Measurements from ENCODE around the gene PSMB9. TPM values are rescaled to one million over a fixed set of nuclear protein-coding genes. Genes with fewer than 3 reads are reported as not detected.

PSMB9 gene
- total and polyA plus RNA-seq, 3 experiments from 2014 or later = 245 to 597 (median 255) TPM

DNA sequence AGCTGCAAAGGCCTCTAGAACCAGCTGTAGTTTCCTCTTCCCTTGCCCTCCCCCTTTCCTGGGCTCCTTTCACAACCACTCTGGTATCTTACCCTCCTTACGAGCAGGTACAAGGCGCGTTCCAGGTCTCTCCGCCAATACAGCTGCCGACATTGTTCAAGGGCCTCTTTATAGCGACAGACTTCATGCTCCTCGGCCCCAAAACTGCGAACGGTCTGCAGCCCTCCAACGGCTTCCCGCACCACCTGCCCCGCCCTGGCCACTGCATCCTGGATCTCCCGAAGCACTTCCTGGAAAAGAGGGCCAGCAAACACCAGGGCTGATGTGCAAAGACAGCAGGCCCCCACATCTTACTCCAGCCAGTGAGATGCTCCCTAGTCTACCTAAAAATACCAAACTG is 21.5 kb upstream of the PSMB9 start:
- no peaks in the 10 kb centered on the region for H3K27me3 ChIP-seq (ENCODE audit: insufficient read depth, low read length, poor library complexity, severe bottlenecking)
- peaks cover 72% of the 10 kb centered on the region for H3K36me3 ChIP-seq (ENCODE audit: insufficient read depth, low read length)
- no peak overlapping the region for H3K4me3 ChIP-seq (ENCODE audit: low read length)
- peak overlapping the region in 4 of 8 donors; percentile 9 to 96 (median 21) for H3K27ac Mint-ChIP-seq
- H3K4me1 Mint-ChIP-seq = peaks cover 53 to 67% (median 55%) of the 10 kb centered on the region in 3 donors
- no peak for DNase-seq
- H3K4me3 Mint-ChIP-seq = no peak overlapping the region
- ChIA-PET POLR2A (no interaction called here), CTCF (interaction anchor here (3.2 kb wide), 1 partner anchor 36 kb away, joined by 16 read pairs; no protein-coding TSS in a partner anchor)
- peaks cover 29% of the 10 kb centered on the region for H3K4me1 ChIP-seq (ENCODE audit: insufficient read depth, low read length)
- H3K36me3 Mint-ChIP-seq = peaks cover 18 to 99% (median 29%) of the 10 kb centered on the region in 3 donors
- H3K27me3 Mint-ChIP-seq = no peaks in the 10 kb centered on the region
- H3K9me3 ChIP-seq (ENCODE audit: low read length) = no peaks in the 10 kb centered on the region
- H3K9me3 Mint-ChIP-seq = no peaks in the 10 kb centered on the region
- H3K27ac ChIP-seq (ENCODE audit: low read depth, low read length) = no peak overlapping the region

DNA sequence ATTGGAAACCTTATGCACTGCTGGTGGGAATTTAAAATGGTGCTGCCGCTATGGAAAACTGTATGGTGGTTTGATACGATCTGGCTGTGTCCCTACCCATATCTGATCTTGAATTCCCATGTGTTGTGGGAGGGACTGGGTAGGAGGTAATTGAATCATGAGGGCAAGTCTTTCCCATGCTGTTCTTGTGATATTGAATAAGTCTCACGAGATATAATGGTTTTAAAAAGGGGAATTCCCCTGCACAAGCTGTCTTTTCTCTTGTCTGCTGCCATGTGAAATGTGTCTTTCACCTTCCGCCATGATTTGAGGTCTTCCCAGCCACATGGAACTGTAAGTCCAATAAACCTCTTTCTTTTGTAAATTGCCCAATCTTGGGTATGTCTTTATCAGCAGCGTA is 20.3 kb upstream of the PSMB9 start:
- H3K27me3 Mint-ChIP-seq = no peaks in the 10 kb centered on the region
- Histone ChIP-seq H3K27me3 (ENCODE audit: insufficient read depth, low read length, poor library complexity, severe bottlenecking) (no peaks in the 10 kb centered on the region), H3K9me3 (ENCODE audit: low read length) (no peaks in the 10 kb centered on the region), H3K4me1 (ENCODE audit: insufficient read depth, low read length) (peaks cover 34% of the 10 kb centered on the region), H3K36me3 (ENCODE audit: insufficient read depth, low read length) (peaks cover 71% of the 10 kb centered on the region), H3K4me3 (ENCODE audit: low read length) (no peak overlapping the region), H3K27ac (ENCODE audit: low read depth, low read length) (no peak overlapping the region)
- ChIA-PET CTCF (interaction anchor here (3.2 kb wide), 1 partner anchor 35 kb away, joined by 16 read pairs; no protein-coding TSS in a partner anchor), POLR2A (no interaction called here)
- no peak for DNase-seq
- H3K36me3 Mint-ChIP-seq = peaks cover 18 to 94% (median 29%) of the 10 kb centered on the region in 3 donors
- peak overlapping the region in 6 of 8 donors; percentile 26 to 96 (median 69) for H3K27ac Mint-ChIP-seq
- H3K9me3 Mint-ChIP-seq = no peaks in the 10 kb centered on the region
- peak overlapping the region in 1 of 7 donors; percentile 13 for H3K4me3 Mint-ChIP-seq
- peaks cover 56 to 69% (median 57%) of the 10 kb centered on the region in 3 donors for H3K4me1 Mint-ChIP-seq

GRCh38 chr6:32835167-32835893 is 18.7 kb upstream of the PSMB9 start:
- H3K27me3 ChIP-seq (ENCODE audit: insufficient read depth, low read length, poor library complexity, severe bottlenecking) = no peaks in the 10 kb centered on the region
- Mint-ChIP-seq H3K9me3 (no peaks in the 10 kb centered on the region), H3K27ac (peak overlapping the region in 7 of 8 donors; percentile 11 to 100 (median 81)), H3K36me3 (peaks cover 18 to 83% (median 28%) of the 10 kb centered on the region in 3 donors), H3K27me3 (no peaks in the 10 kb centered on the region), H3K4me1 (peaks cover 70 to 85% (median 73%) of the 10 kb centered on the region in 3 donors), H3K4me3 (peak overlapping the region in 5 of 7 donors; percentile 9 to 96 (median 91))
- H3K4me1 ChIP-seq (ENCODE audit: insufficient read depth, low read length) = peaks cover 49% of the 10 kb centered on the region
- no peak for DNase-seq
- peaks cover 55% of the 10 kb centered on the region for H3K36me3 ChIP-seq (ENCODE audit: insufficient read depth, low read length)
- H3K4me3 ChIP-seq (ENCODE audit: low read length) = no peak overlapping the region
- no peak overlapping the region for H3K27ac ChIP-seq (ENCODE audit: low read depth, low read length)
- ChIA-PET POLR2A (interaction anchor here (0.6 kb wide), 1 partner anchor 19 kb away, joined by 3 read pairs; the partner anchor contains the start of genes PSMB9 and TAP1), CTCF (interaction anchor here (1.1 to 3.2 kb wide), 2 partner anchors 33 to 149 kb away, joined by 6 to 16 read pairs; no protein-coding TSS in a partner anchor)
- no peaks in the 10 kb centered on the region for H3K9me3 ChIP-seq (ENCODE audit: low read length)

- Histone ChIP-seq H3K4me3 (ENCODE audit: low read length) (no peak overlapping the region), H3K4me1 (ENCODE audit: insufficient read depth, low read length) (peaks cover 65% of the 10 kb centered on the region), H3K9me3 (ENCODE audit: low read length) (no peaks in the 10 kb centered on the region), H3K36me3 (ENCODE audit: insufficient read depth, low read length) (peaks cover 50% of the 10 kb centered on the region), H3K27ac (ENCODE audit: low read depth, low read length) (no peak overlapping the region), H3K27me3 (ENCODE audit: insufficient read depth, low read length, poor library complexity, severe bottlenecking) (no peaks in the 10 kb centered on the region)
- H3K36me3 Mint-ChIP-seq = peaks cover 22 to 83% (median 32%) of the 10 kb centered on the region in 3 donors
- H3K27ac Mint-ChIP-seq = peak overlapping the region; percentile 4 to 100 (median 95)
- ChIA-PET POLR2A (interaction anchor here (1.2 to 10.1 kb wide), 2 partner anchors 18 to 104 kb away, joined by 3 to 350 read pairs; partner anchors contain the start of genes HLA-DMB, PSMB9 and TAP1), CTCF (interaction anchor here (6.8 to 10.6 kb wide), 2 partner anchors 20 to 32 kb away, joined by 190 to 295 read pairs; partner anchors contain the start of genes PSMB9 and TAP1)
- peaks cover 76 to 88% (median 84%) of the 10 kb centered on the region in 3 donors for H3K4me1 Mint-ChIP-seq
- H3K9me3 Mint-ChIP-seq = no peaks in the 10 kb centered on the region
- H3K4me3 Mint-ChIP-seq = peak overlapping the region; percentile 91 to 97 (median 96)
- H3K27me3 Mint-ChIP-seq = no peaks in the 10 kb centered on the region
- no peak for DNase-seq
These were observed 17.1 kb upstream of the PSMB9 start for GRCh38 chr6:32836873-32837272.

GRCh38 chr6:32837651-32838113 is 16.3 kb upstream of the PSMB9 start:
- Histone ChIP-seq H3K9me3 (ENCODE audit: low read length) (no peaks in the 10 kb centered on the region), H3K27me3 (ENCODE audit: insufficient read depth, low read length, poor library complexity, severe bottlenecking) (no peaks in the 10 kb centered on the region), H3K4me3 (ENCODE audit: low read length) (peak overlapping the region; percentile 75), H3K27ac (ENCODE audit: low read depth, low read length) (peak overlapping the region; percentile 77), H3K4me1 (ENCODE audit: insufficient read depth, low read length) (peaks cover 73% of the 10 kb centered on the region), H3K36me3 (ENCODE audit: insufficient read depth, low read length) (peaks cover 50% of the 10 kb centered on the region)
- Mint-ChIP-seq H3K4me3 (peak overlapping the region; percentile 91 to 97 (median 96)), H3K9me3 (no peaks in the 10 kb centered on the region), H3K4me1 (peaks cover 85 to 92% (median 89%) of the 10 kb centered on the region in 3 donors), H3K27me3 (peaks cover 0 to 2% of the 10 kb centered on the region in 2 donors), H3K27ac (peak overlapping the region; percentile 91 to 100 (median 98)), H3K36me3 (peaks cover 27 to 83% (median 37%) of the 10 kb centered on the region in 3 donors)
- ChIA-PET POLR2A (interaction anchor here (0.6 to 10.1 kb wide), 11 partner anchors 17 to 1175 kb away, joined by 3 to 350 read pairs (median 3); partner anchors contain the start of genes HLA-DMA, HLA-DMB, PSMB9 and TAP1), CTCF (interaction anchor here (0.8 to 10.6 kb wide), 25 partner anchors 9 to 633 kb away, joined by 3 to 295 read pairs (median 7); partner anchors contain the start of genes BRD2, HLA-DMA, HLA-DMB and HLA-DPB1)
- DNase-seq = no peak

GRCh38 chr6:32838114-32838958 is 15.7 kb upstream of the PSMB9 start, which contains the start of gene TAP2:
TSS of gene TAP2 (minus strand) at chr6:32838739. CDS start at chr6:32838233, 506 bp downstream.
- peaks cover 0 to 2% of the 10 kb centered on the region in 2 donors for H3K27me3 Mint-ChIP-seq
- ChIA-PET POLR2A (interaction anchor here (0.5 to 10.1 kb wide), 15 partner anchors 17 to 1176 kb away, joined by 3 to 350 read pairs (median 3); partner anchors contain the start of genes HLA-DMA, HLA-DMB, PSMB9 and TAP1), CTCF (interaction anchor here (0.6 to 10.6 kb wide), 50 partner anchors 9 to 1436 kb away, joined by 3 to 295 read pairs (median 4); partner anchors contain the start of genes BRD2, HLA-DMA, HLA-DMB and HLA-DPB1)
- H3K9me3 Mint-ChIP-seq = no peaks in the 10 kb centered on the region
- H3K9me3 ChIP-seq (ENCODE audit: low read length) = no peaks in the 10 kb centered on the region
- peaks cover 47% of the 10 kb centered on the region for H3K36me3 ChIP-seq (ENCODE audit: insufficient read depth, low read length)
- no peaks in the 10 kb centered on the region for H3K27me3 ChIP-seq (ENCODE audit: insufficient read depth, low read length, poor library complexity, severe bottlenecking)
- peaks cover 78% of the 10 kb centered on the region for H3K4me1 ChIP-seq (ENCODE audit: insufficient read depth, low read length)
- peak within 1 kb of the TSS; percentile 77 for H3K27ac ChIP-seq (ENCODE audit: low read depth, low read length)
- H3K4me3 Mint-ChIP-seq = peak within 1 kb of the TSS; percentile 91 to 97 (median 96)
- peak within 1 kb of the TSS; percentile 75 for H3K4me3 ChIP-seq (ENCODE audit: low read length)
- peak; percentile 94 to 98 (median 97) for DNase-seq
- peaks cover 84 to 91% (median 88%) of the 10 kb centered on the region in 3 donors for H3K4me1 Mint-ChIP-seq
- H3K27ac Mint-ChIP-seq = peak within 1 kb of the TSS; percentile 91 to 100 (median 100)
- H3K36me3 Mint-ChIP-seq = peaks cover 27 to 83% (median 32%) of the 10 kb centered on the region in 3 donors

DNA sequence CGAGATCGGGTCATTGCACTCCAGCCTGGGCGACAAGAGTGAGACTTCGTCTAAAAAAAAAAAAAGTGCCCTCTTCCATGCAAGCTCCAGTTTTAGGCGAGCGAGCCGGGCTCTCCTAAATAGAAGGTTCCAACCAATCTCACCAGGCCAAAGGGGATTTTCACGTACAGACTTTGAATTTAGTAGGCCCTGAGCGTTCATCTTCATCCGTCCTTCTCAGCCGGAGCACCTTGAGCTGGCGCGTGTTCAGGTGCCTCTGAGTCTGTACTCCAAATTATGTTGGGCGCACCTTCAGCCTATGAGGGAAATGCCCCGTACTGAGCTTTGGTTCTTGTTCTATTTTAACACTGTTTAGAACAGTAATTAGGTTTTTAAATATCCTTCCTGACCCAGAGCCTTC is 14.6 kb upstream of the PSMB9 start:
- Histone ChIP-seq H3K27me3 (ENCODE audit: insufficient read depth, low read length, poor library complexity, severe bottlenecking) (no peaks in the 10 kb centered on the region), H3K4me1 (ENCODE audit: insufficient read depth, low read length) (peaks cover 78% of the 10 kb centered on the region), H3K9me3 (ENCODE audit: low read length) (no peaks in the 10 kb centered on the region), H3K27ac (ENCODE audit: low read depth, low read length) (no peak overlapping the region), H3K36me3 (ENCODE audit: insufficient read depth, low read length) (peaks cover 45% of the 10 kb centered on the region), H3K4me3 (ENCODE audit: low read length) (no peak overlapping the region)
- Mint-ChIP-seq H3K9me3 (no peaks in the 10 kb centered on the region), H3K27me3 (peaks cover 0 to 2% of the 10 kb centered on the region in 2 donors), H3K4me1 (peaks cover 75 to 81% (median 78%) of the 10 kb centered on the region in 3 donors), H3K27ac (peak overlapping the region; percentile 96 to 100 (median 100)), H3K4me3 (peak overlapping the region in 4 of 7 donors; percentile 23 to 96 (median 48)), H3K36me3 (peaks cover 26 to 83% (median 27%) of the 10 kb centered on the region in 3 donors)
- CTCF ChIA-PET = interaction anchor here (0.9 to 10.6 kb wide), 28 partner anchors 8 to 954 kb away, joined by 3 to 295 read pairs (median 6); partner anchors contain the start of genes BRD2, HLA-DMA, HLA-DMB and HLA-DQB1
- POLR2A ChIA-PET = interaction anchor here (1.3 to 10.1 kb wide), 4 partner anchors 16 to 133 kb away, joined by 4 to 350 read pairs (median 47); partner anchors contain the start of genes PSMB9 and TAP1
- no peak for DNase-seq

All from CD8-positive, alpha-beta memory T cell (primary cell).